Breast epithelium (tissue), 3 donors: ENCODE measurements around the gene SLC30A1.

Experiments
- POLR2A ChIP-seq: fragments of 450-650 bp; IDR thresholded peaks from one replicate; pipeline ENCODE4 v1.6.1; 2016; ENCODE audit warnings: antibody characterized with exemption, mild to moderate bottlenecking, moderate library complexity
- TF ChIP-seq, protein P1 (sequence below), 3 donors: fragments of 450-650 bp; IDR thresholded peaks; one replicate each; pipeline ENCODE4 v1.5.1; 2016 to 2017; ENCODE audit warnings: antibody characterized with exemption in 3 of 3, mild to moderate bottlenecking in 3 of 3, moderate library complexity in 3 of 3

DNA sequence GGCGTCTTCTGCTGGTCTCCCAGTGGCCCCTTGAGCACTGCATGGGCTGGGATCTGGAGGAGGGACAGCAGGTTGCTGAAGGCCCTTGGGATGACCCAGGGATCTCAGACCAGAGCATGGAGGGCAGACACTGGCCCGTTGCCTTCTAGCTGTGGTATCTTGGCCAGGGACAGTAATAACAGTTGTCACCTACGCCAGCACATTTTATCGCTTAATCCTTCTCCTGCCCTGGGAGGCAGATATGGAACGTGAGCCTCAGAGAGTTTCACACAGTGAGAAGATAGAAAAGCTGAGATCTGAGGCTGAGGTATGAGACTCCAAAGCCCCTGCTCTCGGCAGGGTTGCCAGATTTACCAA lies 46.9 kb downstream of the SLC30A1 start:
- TF ChIP-seq, protein P1, sequence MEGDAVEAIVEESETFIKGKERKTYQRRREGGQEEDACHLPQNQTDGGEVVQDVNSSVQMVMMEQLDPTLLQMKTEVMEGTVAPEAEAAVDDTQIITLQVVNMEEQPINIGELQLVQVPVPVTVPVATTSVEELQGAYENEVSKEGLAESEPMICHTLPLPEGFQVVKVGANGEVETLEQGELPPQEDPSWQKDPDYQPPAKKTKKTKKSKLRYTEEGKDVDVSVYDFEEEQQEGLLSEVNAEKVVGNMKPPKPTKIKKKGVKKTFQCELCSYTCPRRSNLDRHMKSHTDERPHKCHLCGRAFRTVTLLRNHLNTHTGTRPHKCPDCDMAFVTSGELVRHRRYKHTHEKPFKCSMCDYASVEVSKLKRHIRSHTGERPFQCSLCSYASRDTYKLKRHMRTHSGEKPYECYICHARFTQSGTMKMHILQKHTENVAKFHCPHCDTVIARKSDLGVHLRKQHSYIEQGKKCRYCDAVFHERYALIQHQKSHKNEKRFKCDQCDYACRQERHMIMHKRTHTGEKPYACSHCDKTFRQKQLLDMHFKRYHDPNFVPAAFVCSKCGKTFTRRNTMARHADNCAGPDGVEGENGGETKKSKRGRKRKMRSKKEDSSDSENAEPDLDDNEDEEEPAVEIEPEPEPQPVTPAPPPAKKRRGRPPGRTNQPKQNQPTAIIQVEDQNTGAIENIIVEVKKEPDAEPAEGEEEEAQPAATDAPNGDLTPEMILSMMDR (IDR thresholded peaks at IDR 0.05), result no peak
- TF ChIP-seq POLR2A, result no peak
